Mesenchymal stem cell (in vitro differentiated cells and primary cell): ENCODE results near the gene ZNF207.
"Not testable (repeated sequence)": the region's sequence is repeated elsewhere in the genome, so short reads cannot be mapped to it uniquely, and the experiment has no call there.

Experiments used
- DNase-seq: peaks from one replicate; pipeline ENCODE4 v3.0.0-alpha.2; 2013
- H2AFZ ChIP-seq: one replicate; pipeline ENCODE4 v1.6.1; 2013; ENCODE audit warnings: low read depth, mild to moderate bottlenecking, control low read depth, inconsistent platforms, low read length, moderate library complexity
- H2AK5ac ChIP-seq: 2 replicates; pipeline ENCODE4 v1.6.1; 2013; ENCODE audit warnings: low read length, moderate library complexity, mild to moderate bottlenecking, inconsistent platforms; ENCODE audit not compliant: severe bottlenecking
- H2BK120ac ChIP-seq: one replicate; pipeline ENCODE4 v1.6.1; 2013; ENCODE audit warnings: low read depth, mild to moderate bottlenecking, inconsistent platforms, low read length, moderate library complexity
- H2BK12ac ChIP-seq, 2 experiments: one replicate each; pipeline ENCODE4 v1.6.1; 2013; ENCODE audit warnings: inconsistent platforms in 2 of 2, low read length in 2 of 2, mild to moderate bottlenecking in 2 of 2, moderate library complexity in 2 of 2, control low read depth in 1 of 2
- H2BK15ac ChIP-seq: one replicate; pipeline ENCODE4 v1.6.1; 2013; ENCODE audit warnings: mild to moderate bottlenecking, low read depth, inconsistent platforms; ENCODE audit not compliant: poor library complexity, severe bottlenecking
- H2BK5ac ChIP-seq: 2 replicates; pipeline ENCODE4 v1.6.1; 2013; ENCODE audit warnings: low read depth, mild to moderate bottlenecking, low read length, control low read depth, inconsistent platforms; ENCODE audit not compliant: poor library complexity, severe bottlenecking
- H3K14ac ChIP-seq, 2 experiments: one replicate each; pipeline ENCODE4 v1.6.1; 2013; ENCODE audit warnings: inconsistent platforms in 2 of 2, low read length in 2 of 2, control low read depth in 1 of 2, mild to moderate bottlenecking in 1 of 2, moderate library complexity in 1 of 2
- H3K18ac ChIP-seq, 2 experiments: one replicate each; pipeline ENCODE4 v1.6.1; 2013; ENCODE audit warnings: inconsistent platforms in 2 of 2, low read length in 2 of 2, control low read depth in 1 of 2, low read depth in 1 of 2, mild to moderate bottlenecking in 1 of 2
- H3K23ac ChIP-seq, 2 experiments: one replicate each; pipeline ENCODE4 v1.6.1; 2013; ENCODE audit warnings: inconsistent platforms in 2 of 2, low read length in 2 of 2, mild to moderate bottlenecking in 2 of 2, moderate library complexity in 2 of 2, control low read depth in 1 of 2
- H3K27ac ChIP-seq: 2 replicates; pipeline ENCODE4 v1.5.1; 2013; ENCODE audit warnings: mild to moderate bottlenecking, moderate library complexity, low read length, control low read depth, inconsistent platforms; ENCODE audit not compliant: poor library complexity, severe bottlenecking
- H3K27me3 ChIP-seq, 2 experiments: 2 replicates each; pipeline versions ENCODE4 v1.6.1 to v1.7.0; 2013; ENCODE audit warnings: low read length in 2 of 2, mild to moderate bottlenecking in 2 of 2, moderate library complexity in 2 of 2, control low read depth in 1 of 2, inconsistent platforms in 1 of 2; ENCODE audit not compliant: control insufficient read depth in 1 of 2, insufficient read depth in 1 of 2
- H3K36me3 ChIP-seq, 2 experiments: 2 replicates each; pipeline versions ENCODE4 v1.6.1 to v1.7.0; 2013; ENCODE audit warnings: low read length in 2 of 2, control low read depth in 1 of 2, inconsistent platforms in 1 of 2, low read depth in 1 of 2, mild to moderate bottlenecking in 1 of 2; ENCODE audit not compliant: insufficient read depth in 2 of 2, control insufficient read depth in 1 of 2
- H3K4ac ChIP-seq, 2 experiments: one replicate each; pipeline ENCODE4 v1.6.1; 2013; ENCODE audit warnings: inconsistent platforms in 2 of 2, low read length in 2 of 2, mild to moderate bottlenecking in 2 of 2, moderate library complexity in 2 of 2, control low read depth in 1 of 2, low read depth in 1 of 2
- H3K4me1 ChIP-seq: 2 replicates; pipeline ENCODE4 v1.6.1; 2013; ENCODE audit warnings: low read depth, low read length, control low read depth; ENCODE audit not compliant: control insufficient read depth, insufficient read depth
- H3K4me2 ChIP-seq: 2 replicates; pipeline ENCODE4 v1.6.1; 2013; ENCODE audit warnings: low read length, mild to moderate bottlenecking, inconsistent platforms; ENCODE audit not compliant: poor library complexity, severe bottlenecking
- H3K4me3 ChIP-seq, 2 experiments: 2 replicates each; pipeline versions ENCODE4 v1.5.1 to v1.7.0; 2013; ENCODE audit warnings: low read length in 2 of 2, mild to moderate bottlenecking in 2 of 2, control low read depth in 1 of 2, low read depth in 1 of 2; ENCODE audit not compliant: insufficient read depth in 1 of 2
- H3K79me1 ChIP-seq: replicated peaks from 2 replicates; pipeline ENCODE4 v1.6.1; 2013; ENCODE audit warnings: mild to moderate bottlenecking, control low read depth, low read length, inconsistent platforms; ENCODE audit not compliant: poor library complexity, severe bottlenecking
- H3K9ac ChIP-seq: 2 replicates; pipeline ENCODE4 v1.7.0; 2013; ENCODE audit warnings: mild to moderate bottlenecking, low read length, moderate library complexity
- H3K9me3 ChIP-seq: 2 replicates; pipeline ENCODE4 v1.7.0; 2013; ENCODE audit warnings: mild to moderate bottlenecking, low read length; ENCODE audit not compliant: control insufficient read depth
- H4K8ac ChIP-seq: one replicate; pipeline ENCODE4 v1.6.1; 2013; ENCODE audit warnings: inconsistent platforms, mild to moderate bottlenecking, low read length, moderate library complexity
- H4K91ac ChIP-seq: one replicate; pipeline ENCODE4 v1.6.1; 2013; ENCODE audit warnings: mild to moderate bottlenecking, low read length, inconsistent platforms
- WGBS: methylation state at CpG from one replicate; pipeline ENCODE4 v1.1.7; 2013; ENCODE audit warnings: mixed read lengths; 5-methylcytosine and 5-hydroxymethylcytosine counted together

ZNF207 gene

GRCh38 chr17:32393904-32394303, 43.9 kb downstream of the ZNF207 start:
- no peak overlapping the region for H3K18ac ChIP-seq
- 98% methylated on average over 5 of the region's 5 CpGs for WGBS
- H3K4me2 ChIP-seq: no peak overlapping the region
- H2AFZ ChIP-seq: no peak overlapping the region
- no peak overlapping the region for H4K8ac ChIP-seq
- H2BK12ac ChIP-seq: no peak overlapping the region
- no peaks in the 10 kb centered on the region for H3K4me1 ChIP-seq
- peaks cover 1% of the 10 kb centered on the region for H3K79me1 ChIP-seq
- no peak overlapping the region for H3K14ac ChIP-seq
- H3K4me3 ChIP-seq: no peak overlapping the region
- no peak for DNase-seq
- H2AK5ac ChIP-seq: no peak overlapping the region
- H3K36me3 ChIP-seq: peaks cover 3 to 11% of the 10 kb centered on the region in 2 experiments
- H3K9ac ChIP-seq: no peak overlapping the region
- H3K4ac ChIP-seq: no peak overlapping the region
- no peak overlapping the region for H4K91ac ChIP-seq
- H2BK5ac ChIP-seq: no peak overlapping the region
- no peaks in the 10 kb centered on the region for H3K27me3 ChIP-seq
- no peak overlapping the region for H2BK15ac ChIP-seq
- H2BK120ac ChIP-seq: no peak overlapping the region
- H3K23ac ChIP-seq: no peak overlapping the region
- H3K9me3 ChIP-seq: no peaks in the 10 kb centered on the region
- H3K27ac ChIP-seq: no peak overlapping the region

GRCh38 chr17:32396343-32396742, 46.4 kb downstream of the ZNF207 start:
- Histone ChIP-seq H2BK12ac (no peak overlapping the region), H3K36me3 (peaks cover 3 to 5% of the 10 kb centered on the region in 2 experiments), H3K9me3 (no peaks in the 10 kb centered on the region), H3K18ac (no peak overlapping the region), H4K8ac (no peak overlapping the region), H2BK120ac (no peak overlapping the region), H2AFZ (no peak overlapping the region), H3K4me1 (no peaks in the 10 kb centered on the region), H3K27me3 (no peaks in the 10 kb centered on the region), H2AK5ac (no peak overlapping the region), H2BK5ac (no peak overlapping the region), H3K4me2 (no peak overlapping the region), H3K14ac (no peak overlapping the region), H3K9ac (no peak overlapping the region), H3K4me3 (no peak overlapping the region), H2BK15ac (no peak overlapping the region), H4K91ac (no peak overlapping the region), H3K4ac (no peak overlapping the region), H3K27ac (no peak overlapping the region), H3K23ac (no peak overlapping the region), H3K79me1 (peaks cover 1% of the 10 kb centered on the region)
- 93% methylated on average over 5 of the region's 5 CpGs for WGBS
- no peak for DNase-seq

DNA sequence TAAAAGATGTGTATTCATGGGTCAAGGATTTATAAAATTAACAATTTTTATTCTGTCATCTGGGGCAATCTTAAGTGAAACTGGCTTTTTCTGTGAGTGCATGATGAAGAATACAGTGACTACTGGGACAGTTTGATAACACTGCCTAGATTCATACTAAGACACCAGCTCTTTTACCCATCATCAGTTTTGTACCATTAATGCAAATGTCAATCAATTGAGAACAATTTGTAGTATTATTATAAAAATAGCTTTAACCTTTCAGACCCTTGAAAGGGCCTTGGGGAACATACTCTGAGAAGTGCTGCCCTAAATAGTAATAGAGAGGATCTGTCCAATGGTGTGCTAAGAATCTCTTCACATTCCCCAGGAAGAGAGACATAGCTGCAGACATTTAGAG, 49.0 kb downstream of the ZNF207 start:
- no peak overlapping the region for H2BK120ac ChIP-seq
- no peak overlapping the region for H3K23ac ChIP-seq
- H3K79me1 ChIP-seq: peaks cover 1% of the 10 kb centered on the region
- H2BK15ac ChIP-seq: no peak overlapping the region
- H4K8ac ChIP-seq: no peak overlapping the region
- no peak for DNase-seq
- no peak overlapping the region for H3K18ac ChIP-seq
- H2BK12ac ChIP-seq: no peak overlapping the region
- H3K4me3 ChIP-seq: no peak overlapping the region
- H3K4ac ChIP-seq: no peak overlapping the region
- H2BK5ac ChIP-seq: no peak overlapping the region
- no peak overlapping the region for H3K9ac ChIP-seq
- no peaks in the 10 kb centered on the region for H3K27me3 ChIP-seq
- no peaks in the 10 kb centered on the region for H3K9me3 ChIP-seq
- no peak overlapping the region for H3K14ac ChIP-seq
- no peak overlapping the region for H3K27ac ChIP-seq
- peaks cover 2 to 3% of the 10 kb centered on the region in 2 experiments for H3K36me3 ChIP-seq
- no peak overlapping the region for H3K4me2 ChIP-seq
- H2AFZ ChIP-seq: no peak overlapping the region
- no peaks in the 10 kb centered on the region for H3K4me1 ChIP-seq
- H2AK5ac ChIP-seq: no peak overlapping the region
- no peak overlapping the region for H4K91ac ChIP-seq

DNA sequence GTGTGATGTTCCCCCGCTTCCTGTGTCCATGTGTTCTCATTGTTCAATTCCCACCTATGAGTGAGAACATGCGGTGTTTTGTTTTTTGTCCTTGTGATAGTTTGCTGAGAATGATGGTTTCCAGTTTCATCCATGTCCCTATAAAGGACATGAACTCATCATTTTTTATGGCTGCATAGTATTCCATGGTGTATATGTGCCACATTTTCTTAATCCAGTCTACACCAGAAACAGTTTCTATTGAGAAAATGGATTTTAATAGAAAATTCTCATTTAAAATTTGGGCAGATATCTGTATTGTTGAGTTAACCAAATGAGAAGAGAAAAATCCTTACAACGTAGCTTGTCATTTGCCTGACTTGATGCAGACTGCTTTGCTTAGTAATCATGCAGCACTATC, 60.1 kb downstream of the ZNF207 start:
- H3K9ac ChIP-seq, H4K8ac ChIP-seq, H3K4me3 ChIP-seq, H3K23ac ChIP-seq, H2AK5ac ChIP-seq, H3K79me1 ChIP-seq, H3K27me3 ChIP-seq, H3K4me1 ChIP-seq, H3K14ac ChIP-seq, H3K18ac ChIP-seq, H2BK120ac ChIP-seq, H4K91ac ChIP-seq, H2BK5ac ChIP-seq, H2BK12ac ChIP-seq, H3K4ac ChIP-seq, DNase-seq, H2BK15ac ChIP-seq, H3K9me3 ChIP-seq, H2AFZ ChIP-seq, H3K27ac ChIP-seq, H3K4me2 ChIP-seq: not testable (repeated sequence)
- peaks cover 0 to 30% of the 10 kb centered on the region in 2 experiments for H3K36me3 ChIP-seq
- 100% methylated on average over 1 of the region's 3 CpGs for WGBS
